NCI-H128 (cell line): Measurements from ENCODE around the gene CNOT2.
"Not testable (repeated sequence)": the region's sequence is repeated elsewhere in the genome, so short reads cannot be mapped to it uniquely, and the experiment has no call there.

Experiments used
- DNase-seq: peaks from one replicate; lab custom pipeline; 2025; ENCODE audit not compliant: unreplicated experiment; lab: John Stamatoyannopoulos, UW

The CNOT2 gene

GRCh38 chr12:70364695-70365397 lies 121.6 kb downstream of the CNOT2 start:
- no peak for DNase-seq

GRCh38 chr12:70365398-70365647 lies 122.1 kb downstream of the CNOT2 start:
- no peak for DNase-seq

GRCh38 chr12:70365648-70366518 lies 122.7 kb downstream of the CNOT2 start, which contains the start of gene KCNMB4:
Gene KCNMB4 (plus strand): TSS chr12:70366290. CDS start chr12:70366735, 445 bp downstream.
- peak; percentile 66 for DNase-seq

GRCh38 chr12:70366581-70367257 lies 123.5 kb downstream of the CNOT2 start:
- peak; percentile 27 for DNase-seq

GRCh38 chr12:70367258-70368141 lies 124.3 kb downstream of the CNOT2 start:
- no peak for DNase-seq

GRCh38 chr12:70372881-70373280 lies 129.6 kb downstream of the CNOT2 start:
- DNase-seq, result no peak

- no peak for DNase-seq
These were observed 136.6 kb downstream of the CNOT2 start for GRCh38 chr12:70379846-70380245.

- DNase-seq, result no peak
These were observed 140.3 kb downstream of the CNOT2 start for GRCh38 chr12:70383484-70383883.

GRCh38 chr12:70383886-70384285 lies 140.7 kb downstream of the CNOT2 start:
- no peak for DNase-seq

- no peak for DNase-seq
These were observed 143.5 kb downstream of the CNOT2 start for GRCh38 chr12:70386771-70387170.

GRCh38 chr12:70389678-70390077 lies 146.4 kb downstream of the CNOT2 start:
- DNase-seq, result no peak

GRCh38 chr12:70392631-70393030 lies 149.4 kb downstream of the CNOT2 start:
- not testable (repeated sequence) for DNase-seq

- no peak for DNase-seq
These were observed 150.7 kb downstream of the CNOT2 start for GRCh38 chr12:70393787-70394499.

GRCh38 chr12:70398002-70398401 lies 154.8 kb downstream of the CNOT2 start:
- no peak for DNase-seq

GRCh38 chr12:70398862-70399261 lies 155.6 kb downstream of the CNOT2 start:
- DNase-seq, result no peak

- no peak for DNase-seq
These were observed 156.1 kb downstream of the CNOT2 start for GRCh38 chr12:70399311-70399710.

GRCh38 chr12:70400124-70400523 lies 156.9 kb downstream of the CNOT2 start:
- DNase-seq, result no peak

- no peak for DNase-seq
These were observed 159.4 kb downstream of the CNOT2 start for GRCh38 chr12:70402597-70402996.

- no peak for DNase-seq
These were observed 160.6 kb downstream of the CNOT2 start for GRCh38 chr12:70403826-70404225.
